K562 (cell line): ENCODE measurements around the gene RBKS. TPM values are rescaled to one million over a fixed set of nuclear protein-coding genes. Genes with fewer than 3 reads are reported as not detected.

ENCODE experiments used
- ARID1B ChIP-seq: fragments of 450-650 bp; IDR thresholded peaks from 2 replicates; pipeline ENCODE4 v1.6.1; 2016; ENCODE audit warnings: antibody characterized with exemption, mild to moderate bottlenecking, inconsistent platforms
- BCOR ChIP-seq: fragments of 450-650 bp; IDR thresholded peaks from 2 replicates; pipeline ENCODE4 v1.6.1; 2016
- CREB1 ChIP-seq, 2 experiments: sonication (generic) in 1 of 2; formaldehyde crosslinking in 1 of 2; IDR thresholded peaks; 2 replicates each; pipeline versions ENCODE4 v1.6.1 to v1.8.0; 2012 to 2022; ENCODE audit warnings: inconsistent platforms in 1 of 2, mild to moderate bottlenecking in 1 of 2, missing genetic modification reagents in 1 of 2, moderate library complexity in 1 of 2
- DPF2 ChIP-seq: fragments of 450-650 bp; IDR thresholded peaks from 2 replicates; pipeline ENCODE4 v1.6.1; 2016
- E2F3 ChIP-seq: fragments of 250-450 bp; sonication (Bioruptor Pico); IDR thresholded peaks from 2 replicates; pipeline ENCODE4 v1.4.0; 2020; ENCODE audit warnings: mild to moderate bottlenecking
- FOXP1 ChIP-seq: sonication (generic); formaldehyde crosslinking; IDR thresholded peaks from 2 replicates; pipeline ENCODE4 v1.8.0; 2022; ENCODE audit warnings: mild to moderate bottlenecking, missing genetic modification reagents
- KDM4B ChIP-seq, 2 experiments: fragments of 450-650 bp in 1 of 2; sonication (generic) in 1 of 2; IDR thresholded peaks; 2 replicates each; pipeline ENCODE4 v1.6.1; 2016 to 2017; ENCODE audit warnings: borderline replicate concordance in 2 of 2, antibody characterized with exemption in 1 of 2, low read depth in 1 of 2, mild to moderate bottlenecking in 1 of 2
- MCM5 ChIP-seq: fragments of 450-650 bp; IDR thresholded peaks from 2 replicates; pipeline ENCODE4 v1.6.1; 2016; ENCODE audit warnings: low read depth
- MXD1 ChIP-seq: fragments of 250-450 bp; sonication (Bioruptor Pico); IDR thresholded peaks from 2 replicates; pipeline ENCODE4 v1.8.0; 2021; ENCODE audit warnings: borderline replicate concordance, mild to moderate bottlenecking, moderate library complexity; ENCODE audit not compliant: poor library complexity, severe bottlenecking
- POLR2G ChIP-seq: fragments of 200-400 bp; formaldehyde crosslinking; IDR thresholded peaks from 2 replicates; pipeline ENCODE4 v1.6.1; 2017; ENCODE audit warnings: low read depth, mild to moderate bottlenecking, antibody characterized with exemption, low read length, moderate library complexity
- POLR3G ChIP-seq: IDR thresholded peaks from 2 replicates; pipeline ENCODE4 v1.6.1; 2011; ENCODE audit not compliant: insufficient read length, insufficient replicate concordance; ENCODE audit errors: extremely low read depth
- RFX1 ChIP-seq: fragments of 450-650 bp; IDR thresholded peaks from 2 replicates; pipeline ENCODE4 v1.6.1; 2016; ENCODE audit warnings: mild to moderate bottlenecking, moderate library complexity
- SMAD1 ChIP-seq: fragments of 150-350 bp; IDR thresholded peaks from 2 replicates; pipeline ENCODE4 v1.6.1; 2014; ENCODE audit warnings: low read length, low read depth; ENCODE audit not compliant: partially characterized antibody
- SMAD3 ChIP-seq: fragments of 450-650 bp; formaldehyde crosslinking; conservative IDR thresholded peaks from 2 replicates; pipeline ENCODE4 v1.4.0; 2020; ENCODE audit warnings: mild to moderate bottlenecking
- SNRNP70 ChIP-seq: fragments of 200-400 bp; formaldehyde crosslinking; optimal IDR thresholded peaks from 2 replicates; pipeline ENCODE3; 2017; ENCODE audit warnings: low read depth, low read length
- SRSF9 ChIP-seq: fragments of 200-400 bp; formaldehyde crosslinking; IDR thresholded peaks from 2 replicates; pipeline ENCODE4 v1.6.1; 2017; ENCODE audit warnings: low read depth, low read length, borderline replicate concordance
- TAF7 ChIP-seq: fragments of 450-650 bp; IDR thresholded peaks from 2 replicates; pipeline ENCODE4 v1.6.1; 2016; ENCODE audit warnings: missing genetic modification characterization, missing compliant biosample characterization
- THRAP3 ChIP-seq: fragments of 450-650 bp; IDR thresholded peaks from 2 replicates; pipeline ENCODE4 v1.6.1; 2016; ENCODE audit warnings: mild to moderate bottlenecking, inconsistent platforms, borderline replicate concordance
- ZBTB34 ChIP-seq: fragments of 250-450 bp; sonication (Bioruptor Pico); IDR thresholded peaks from 2 replicates; pipeline ENCODE4 v1.8.0; 2021; ENCODE audit warnings: mild to moderate bottlenecking, moderate library complexity
- ZNF518B ChIP-seq: fragments of 250-450 bp; sonication (Bioruptor Pico); IDR thresholded peaks from 2 replicates; pipeline ENCODE4 v1.5.0; 2021; ENCODE audit warnings: mild to moderate bottlenecking, moderate library complexity
- ZNF655 ChIP-seq: fragments of 250-450 bp; sonication (Bioruptor Pico); IDR thresholded peaks from 2 replicates; pipeline ENCODE4 v1.5.0; 2021
- ZNF75A ChIP-seq: fragments of 450-650 bp; formaldehyde crosslinking; IDR thresholded peaks from 2 replicates; pipeline ENCODE4 v1.4.0; 2020; ENCODE audit warnings: mild to moderate bottlenecking
- ZNF785 ChIP-seq: fragments of 250-450 bp; sonication (Bioruptor Pico); IDR thresholded peaks from 2 replicates; pipeline ENCODE4 v1.4.0; 2020; ENCODE audit warnings: mild to moderate bottlenecking
- polyA plus RNA-seq, 8 experiments: library from polyadenylated mRNA; depleted of rRNA in 4 of 8; stranded (reverse) in 5 of 8; unstranded in 3 of 8; fragments of >200 nt; fragmentation: Nextera tagmentation in 2 of 8; fragmentation: Illumina TruSeq in 1 of 8; extraction: Ambion mirVana in 2 of 8; extraction: Trizol in 1 of 8; gene quantifications; 2 replicates each; pipeline versions ENCODE4 v1.2.1 to v1.2.3, GENCODE V29; 2011 to 2014; ENCODE audit warnings: inconsistent platforms in 1 of 8, missing spikeins in 1 of 8
- total RNA-seq, 7 experiments: library from RNA; depleted of rRNA in 6 of 7; stranded (reverse); fragments of >200 nt in 6 of 7; fragmentation: Illumina TruSeq in 2 of 7; extraction: Trizol in 2 of 7; gene quantifications; 2 replicates each; pipeline versions ENCODE4 v1.2.1 to v1.2.3, GENCODE V29; 2011 to 2021; ENCODE audit warnings: low replicate concordance in 1 of 7

RBKS gene
- total and polyA plus RNA-seq, 9 of the 15 experiments (the other 6 are each of a cell fraction or from before 2014, with no cell fraction given): 0.06 to 0.39 (median 0.19) TPM

- no peak for TF ChIP-seq ZNF518B
- no peak for TF ChIP-seq ZBTB34 (CRISPR knock-in tag)
- no peak for TF ChIP-seq ZNF785 (CRISPR knock-in tag)
- peak; percentile 93 for TF ChIP-seq RFX1
- TF ChIP-seq SMAD1: no peak
- no peak for TF ChIP-seq THRAP3
- TF ChIP-seq SMAD3: no peak
- TF ChIP-seq ZNF75A (CRISPR knock-in tag): no peak
- peak; percentile 38 for TF ChIP-seq CREB1 (IDR thresholded peaks at IDR 0.05)
- TF ChIP-seq CREB1 (CRISPR knock-in tag; IDR thresholded peaks at IDR 0.05): peak; percentile 42; the same call in 1 of the 2 replicates
- TF ChIP-seq DPF2: peak; percentile 66
- peak; percentile 77 for TF ChIP-seq POLR2G
- TF ChIP-seq E2F3 (CRISPR knock-in tag): no peak
- peak; percentile 21; the same call in 1 of the 2 replicates for TF ChIP-seq ARID1B
- TF ChIP-seq SNRNP70: no peak
- no peak for TF ChIP-seq POLR3G
- no peak for TF ChIP-seq MCM5
- no peak for TF ChIP-seq SRSF9
- TF ChIP-seq FOXP1 (CRISPR knock-in tag): no peak; the same call in 1 of the 2 replicates
- no peak for TF ChIP-seq TAF7 (tag)
- TF ChIP-seq ZNF655: no peak
- no peak for TF ChIP-seq MXD1
- TF ChIP-seq KDM4B (IDR thresholded peaks at IDR 0.05; ENCODE audit: borderline replicate concordance in 2 of 2, low read depth in 1 of 2): no peak; a peak in 1 of 4 replicates
- no peak for TF ChIP-seq BCOR
Measured at GRCh38 chr2:27890146-27890923, at the start of gene RBKS, which contains the start of gene BABAM2 (continued).
